ENCODE results near the gene GBP3. TPM values are rescaled to one million over a fixed set of nuclear protein-coding genes. Genes with fewer than 3 reads are reported as not detected.

GBP3 gene
- total RNA-seq (10 to 100 TPM; 32.3 to 34.9 TPM), polyA plus RNA-seq (10 to 100 TPM in 1 of 2 donors, 1 to 10 TPM in 1; 7.4 to 18.6 TPM)
- long read RNA-seq, donor 1, partial matches to known transcripts: 0 of 1 reads
- long read RNA-seq, donor 1, other reads (novel, unspliced or antisense): 0 of 1 reads
- long read RNA-seq, donor 2: 0 reads
- long read RNA-seq, donor 3: 0 reads
- long read RNA-seq, donor 4, partial matches to known transcripts: 0 of 1 reads
- long read RNA-seq, donor 4, other reads (novel, unspliced or antisense): 0 of 1 reads
- long read RNA-seq, donor 5, partial matches to known transcripts: 0 of 1 reads
- long read RNA-seq, donor 5, other reads (novel, unspliced or antisense): 0 of 1 reads

- Histone ChIP-seq H3K27ac (ENCODE audit: low read depth in 1 of 2, low read length in 1 of 2) (peak within 1 kb of the TSS; percentile 72 to 99), H3K9me3 (ENCODE audit: control insufficient read depth in 4 of 4, insufficient read depth in 3 of 4, low read length in 3 of 4) (no peaks in the 10 kb centered on the region), H3K4me1 (ENCODE audit: control insufficient read depth in 5 of 5, insufficient read depth in 5 of 5, low read length in 5 of 5) (peaks cover 4 to 11% (median 6%) of the 10 kb centered on the region in 5 donors), H3K9ac (ENCODE audit: insufficient read depth in 1 of 2, low read length in 2 of 2) (peak within 1 kb of the TSS; percentile 9 to 96), H3K27me3 (ENCODE audit: control insufficient read depth in 3 of 3, insufficient read depth in 3 of 3, low read length in 2 of 3) (no peaks in the 10 kb centered on the region), H3K4me3 (peak within 1 kb of the TSS; percentile 71), H3K36me3 (ENCODE audit: control insufficient read depth in 4 of 4, insufficient read depth in 4 of 4, low read length in 4 of 4) (peaks cover 0 to 8% (median 0%) of the 10 kb centered on the region in 4 donors)
- TF ChIP-seq CTCF (IDR thresholded peaks at IDR 0.05; ENCODE audit: control extremely low read depth, extremely low read depth): no peak
- 3% methylated on average over 5 of the region's 5 CpGs for WGBS, 2 donors
- ATAC-seq (ENCODE audit: insufficient read depth, low FRiP score) (peak; percentile 81), DNase-seq (peak in 2 of 3 donors; percentile 62 to 76)
Observed at GRCh38 chr1:89022167-89022959, at the start of gene GBP3. TSS of gene GBP3 (minus strand) at chr1:89022866. CDS start at chr1:89020721, 2,145 bp downstream.

GRCh38 chr1:89070509-89070908 is 47.8 kb upstream of the GBP3 start:
- WGBS, 2 donors: 73 to 88% methylated on average over 1 of the region's 1 CpG
- Histone ChIP-seq H3K27ac (ENCODE audit: low read depth in 1 of 2, low read length in 1 of 2) (no peak overlapping the region), H3K27me3 (ENCODE audit: control insufficient read depth in 3 of 3, insufficient read depth in 3 of 3, low read length in 2 of 3) (no peaks in the 10 kb centered on the region), H3K36me3 (ENCODE audit: control insufficient read depth in 4 of 4, insufficient read depth in 4 of 4, low read length in 4 of 4) (no peaks in the 10 kb centered on the region), H3K4me1 (ENCODE audit: control insufficient read depth in 5 of 5, insufficient read depth in 5 of 5, low read length in 5 of 5) (peaks cover 0 to 2% (median 0%) of the 10 kb centered on the region in 5 donors), H3K4me3 (no peak overlapping the region), H3K9ac (ENCODE audit: insufficient read depth in 1 of 2, low read length in 2 of 2) (no peak overlapping the region), H3K9me3 (ENCODE audit: control insufficient read depth in 4 of 4, insufficient read depth in 3 of 4, low read length in 3 of 4) (no peaks in the 10 kb centered on the region)
- ATAC-seq (ENCODE audit: insufficient read depth, low FRiP score) (no peak), DNase-seq (no peak)
- TF ChIP-seq CTCF (IDR thresholded peaks at IDR 0.05; ENCODE audit: control extremely low read depth, extremely low read depth): no peak

- H3K4me3 ChIP-seq: no peak overlapping the region
- DNase-seq (peak in 2 of 3 donors; percentile 10 to 17), ATAC-seq (ENCODE audit: insufficient read depth, low FRiP score) (no peak)
- H3K36me3 ChIP-seq (ENCODE audit: control insufficient read depth in 4 of 4, insufficient read depth in 4 of 4, low read length in 4 of 4): no peaks in the 10 kb centered on the region
- H3K27ac ChIP-seq (ENCODE audit: low read depth in 1 of 2, low read length in 1 of 2): peak overlapping the region in 1 of 2 donors; percentile 53
- no peaks in the 10 kb centered on the region for H3K27me3 ChIP-seq (ENCODE audit: control insufficient read depth in 3 of 3, insufficient read depth in 3 of 3, low read length in 2 of 3)
- TF ChIP-seq CTCF (IDR thresholded peaks at IDR 0.05; ENCODE audit: control extremely low read depth, extremely low read depth): no peak
- 21 to 39% methylated on average over 2 of the region's 2 CpGs for WGBS, 2 donors
- H3K9me3 ChIP-seq (ENCODE audit: control insufficient read depth in 4 of 4, insufficient read depth in 3 of 4, low read length in 3 of 4): no peaks in the 10 kb centered on the region
- H3K4me1 ChIP-seq (ENCODE audit: control insufficient read depth in 5 of 5, insufficient read depth in 5 of 5, low read length in 5 of 5): peaks cover 0 to 4% (median 0%) of the 10 kb centered on the region in 5 donors
- no peak overlapping the region for H3K9ac ChIP-seq (ENCODE audit: insufficient read depth in 1 of 2, low read length in 2 of 2)
Observed at GRCh38 chr1:89069951-89070350, 47.3 kb upstream of the GBP3 start.
